HepG2 (cell line): Measurements from ENCODE around the gene GAS1. TPM values are rescaled to one million over a fixed set of nuclear protein-coding genes. Genes with fewer than 3 reads are reported as not detected.
A peak's percentile ranks its signal among the peaks of the same experiment; 100 is the strongest.

Source experiments
- ATAC-seq: fragments of 200-7000 bp; cut with Tn5 transposase; 3 replicates; pipeline ENCODE4 v1.9.1; 2020; ENCODE audit warnings: mild to moderate bottlenecking, moderate library complexity
- Bru-seq: library from RNA; stranded (reverse); fragments of 400-500 nt; gene quantifications from one replicate; lab custom pipeline; 2021; lab: Mats Ljungman, UMichigan
- BruChase-seq, 2 experiments: library from RNA; stranded (reverse); fragments of 400-500 nt; gene quantifications; one replicate each; lab custom pipeline; 2021; lab: Mats Ljungman, UMichigan
- BruUV-seq: library from RNA; stranded (reverse); fragments of 400-500 nt; replicated peaks from 2 replicates; lab custom pipeline; 2021; lab: Mats Ljungman, UMichigan
- CTCF ChIA-PET: fragments of 300-600 bp; formaldehyde crosslinking; extraction: SDS; loops from one replicate; lab custom pipeline; 2021; ENCODE audit warnings: low total read pairs, inconsistent platforms, low intra/inter-chr PET ratio; lab: Yijun Ruan, JAX
- POLR2A ChIA-PET: fragments of 350-600 bp; sonication (Branson Sonifier 250); formaldehyde crosslinking; loops from one replicate; lab custom pipeline; 2020; ENCODE audit warnings: antibody characterized with exemption, inconsistent platforms; lab: Yijun Ruan, JAX
- DNase-seq: peaks from one replicate; pipeline ENCODE4 v3.0.0-alpha.2; 2015; ENCODE audit warnings: low spot score
- FAIRE-seq: peaks from 3 replicates; lab custom pipeline; 2011; peaks lifted over from hg19 to GRCh38; lab: Jason Lieb, UNC
- H2AFZ ChIP-seq: one replicate; pipeline ENCODE4 v1.6.1; 2011; ENCODE audit warnings: low read length, inconsistent platforms
- H3K27ac ChIP-seq: fragments of 300-600 bp; 3 replicates; pipeline ENCODE4 v1.8.0; 2011; ENCODE audit warnings: mixed run types, mild to moderate bottlenecking, mixed read lengths, low read length, inconsistent platforms; ENCODE audit not compliant: insufficient read depth; ENCODE audit errors: extremely low read length
- H3K27me3 ChIP-seq, 2 experiments: fragments of 200-600 bp in 1 of 2; 2 replicates in 1 of 2; 3 replicates in 1 of 2; pipeline versions ENCODE4 v1.6.0 to v1.8.0; 2011; ENCODE audit warnings: low read length in 2 of 2, mild to moderate bottlenecking in 2 of 2, moderate library complexity in 2 of 2, inconsistent platforms in 1 of 2; ENCODE audit not compliant: insufficient read depth in 2 of 2, control insufficient read depth in 1 of 2
- H3K36me3 ChIP-seq, 2 experiments: fragments of 200-600 bp in 1 of 2; replicated peaks in 1 of 2; 2 replicates in 1 of 2; 3 replicates in 1 of 2; pipeline versions ENCODE4 v1.5.1 to v1.8.0; 2011; ENCODE audit warnings: low read length in 2 of 2, inconsistent platforms in 1 of 2; ENCODE audit not compliant: insufficient read depth in 2 of 2, control insufficient read depth in 1 of 2
- H3K4me1 ChIP-seq: 2 replicates; pipeline ENCODE4 v1.5.1; 2012; ENCODE audit warnings: low read length, inconsistent platforms; ENCODE audit not compliant: insufficient read depth
- H3K4me2 ChIP-seq: 2 replicates; pipeline ENCODE4 v1.6.0; 2011; ENCODE audit warnings: low read depth, low read length, inconsistent platforms
- H3K4me3 ChIP-seq, 3 experiments: fragments of 200-600 bp in 1 of 3; sonication (generic), shearing (Covaris generic) in 1 of 3; replicated peaks in 1 of 3; 2 replicates each; pipeline ENCODE4 v1.5.1; 2011 to 2016; ENCODE audit warnings: low read length in 3 of 3, inconsistent platforms in 2 of 3, low read depth in 2 of 3, mild to moderate bottlenecking in 2 of 3, control low read depth in 1 of 3, mixed read lengths in 1 of 3; ENCODE audit not compliant: insufficient read depth in 1 of 3
- H3K79me2 ChIP-seq: one replicate; pipeline ENCODE4 v1.6.1; 2011; ENCODE audit warnings: low read length, inconsistent platforms; ENCODE audit not compliant: insufficient read depth
- H3K9ac ChIP-seq: 2 replicates; pipeline ENCODE4 v1.6.0; 2011; ENCODE audit warnings: mild to moderate bottlenecking, low read depth, low read length, inconsistent platforms; ENCODE audit not compliant: insufficient read depth
- H3K9me3 ChIP-seq: 2 replicates; pipeline ENCODE4 v1.5.1; 2012; ENCODE audit warnings: mild to moderate bottlenecking, low read length
- H4K20me1 ChIP-seq: 2 replicates; pipeline ENCODE4 v1.6.0; 2011; ENCODE audit warnings: inconsistent platforms, mild to moderate bottlenecking, low read length, moderate library complexity; ENCODE audit not compliant: insufficient read depth
- BCL6 ChIP-seq: IDR thresholded peaks from 2 replicates; pipeline ENCODE4 v1.6.1; 2016; ENCODE audit warnings: missing genetic modification reagents, missing compliant biosample characterization
- DDIT3 ChIP-seq: sonication (generic); formaldehyde crosslinking; IDR thresholded peaks from 2 replicates; pipeline ENCODE4 v1.4.0; 2020; ENCODE audit warnings: mild to moderate bottlenecking, missing genetic modification reagents
- FOXK1 ChIP-seq: sonication (generic); formaldehyde crosslinking; IDR thresholded peaks from 2 replicates; pipeline ENCODE4 v1.4.0; 2020; ENCODE audit warnings: low read depth, missing genetic modification reagents, borderline replicate concordance
- GRHL1 ChIP-seq: sonication (generic); formaldehyde crosslinking; conservative IDR thresholded peaks from 2 replicates; pipeline ENCODE4 v1.8.0; 2022; ENCODE audit warnings: missing genetic modification reagents
- HNRNPLL ChIP-seq: fragments of 200-400 bp; formaldehyde crosslinking; IDR thresholded peaks from 2 replicates; pipeline ENCODE4 v1.6.1; 2017; ENCODE audit warnings: mild to moderate bottlenecking, low read depth, low read length; ENCODE audit not compliant: poor library complexity, severe bottlenecking
- KLF13 ChIP-seq: sonication (generic); formaldehyde crosslinking; IDR thresholded peaks from 2 replicates; pipeline ENCODE4 v1.4.0; 2020; ENCODE audit warnings: mild to moderate bottlenecking, missing genetic modification reagents
- RBM39 ChIP-seq: fragments of 200-400 bp; formaldehyde crosslinking; IDR thresholded peaks from one replicate; pipeline ENCODE4 v1.6.1; 2018; ENCODE audit warnings: antibody characterized with exemption, mild to moderate bottlenecking, low read depth, low read length; ENCODE audit not compliant: poor library complexity, severe bottlenecking
- TCF7L2 ChIP-seq: IDR thresholded peaks from 2 replicates; pipeline ENCODE4 v1.6.1; 2011; ENCODE audit warnings: mild to moderate bottlenecking, low read depth, low read length, moderate library complexity
- YY1 ChIP-seq: IDR thresholded peaks from 2 replicates; pipeline ENCODE4 v1.6.1; 2011; ENCODE audit warnings: low read length, low read depth, moderate library complexity, mild to moderate bottlenecking; ENCODE audit not compliant: insufficient read depth, insufficient replicate concordance
- WGBS: methylation state at CpG from one replicate; pipeline ENCODE4 v1.1.6; 2017; ENCODE audit warnings: low lambda C conversion rate; 5-methylcytosine and 5-hydroxymethylcytosine counted together
- in situ Hi-C: cut with HindIII; loops from 2 replicates; pipeline ENCODE4 v1.10.0; 2017; ENCODE audit warnings: low pct_unique_long_range_greater_than_20kb; ENCODE audit not compliant: extremely low pct_ligation_motif_present
- intact Hi-C: fragments of 100-400 bp; cut with micrococcal nuclease; formaldehyde crosslinking; loops from one replicate; pipeline ENCODE4 v1.10.0; 2022; ENCODE audit not compliant: unreplicated experiment
- long read RNA-seq, 2 experiments: library from RNA in 1 of 2; library from polyadenylated mRNA in 1 of 2; stranded (forward) in 1 of 2; unstranded in 1 of 2; transcript quantifications; one replicate each; pipeline ENCODE4 v2.0.0, GENCODE V29; 2019 to 2022
- polyA minus RNA-seq, 3 experiments: library from RNA; depleted of rRNA, polyadenylated mRNA; stranded (reverse); fragments of >200 nt; gene quantifications; 2 replicates each; pipeline ENCODE4 v1.2.3, GENCODE V29; 2011; ENCODE audit warnings: low replicate concordance in 1 of 3
- polyA plus RNA-seq, 8 experiments: library from polyadenylated mRNA; depleted of rRNA in 3 of 8; stranded (reverse) in 7 of 8; unstranded in 1 of 8; fragments of >200 nt; fragmentation: Illumina TruSeq in 4 of 8; extraction: Trizol in 4 of 8; gene quantifications; 2 replicates each; pipeline versions ENCODE4 v1.2.1 to v1.2.3, GENCODE V29; 2011 to 2016; ENCODE audit warnings: low read depth in 4 of 8, missing spikeins in 1 of 8, mixed read lengths in 1 of 8; ENCODE audit not compliant: insufficient read depth in 1 of 8
- total RNA-seq, 5 experiments: library from RNA; depleted of rRNA; stranded (reverse); fragments of >200 nt; fragmentation: Illumina TruSeq; extraction: Trizol; gene quantifications; 2 replicates each; pipeline ENCODE4 v1.2.3, GENCODE V29; 2016; ENCODE audit warnings: low read depth in 1 of 5

Gene GAS1
- not detected in 2 replicates for total RNA-seq (2016; rRNA removed; fragmentation: Illumina TruSeq; extraction: Trizol)
- not detected in 2 replicates for total RNA-seq (2016; cell fraction: cytosol; rRNA removed; fragmentation: Illumina TruSeq; extraction: Trizol; ENCODE audit: low read depth)
- total RNA-seq (2016; cell fraction: insoluble cytoplasmic fraction; rRNA removed; fragmentation: Illumina TruSeq; extraction: Trizol) = not detected in 2 replicates
- total RNA-seq (2016; cell fraction: membrane; rRNA removed; fragmentation: Illumina TruSeq; extraction: Trizol) = not detected in 2 replicates
- not detected in 2 replicates for total RNA-seq (2016; cell fraction: nucleus; rRNA removed; fragmentation: Illumina TruSeq; extraction: Trizol)
- polyA plus RNA-seq (2011; rRNA removed) = not detected in 2 replicates
- not detected in 2 replicates for polyA plus RNA-seq (2011; cell fraction: cytosol; rRNA removed)
- not detected in 2 replicates for polyA plus RNA-seq (2011; cell fraction: nucleus; rRNA removed)
- not detected in 2 replicates for polyA plus RNA-seq (2012)
- polyA plus RNA-seq (2016; cell fraction: cytosol; fragmentation: Illumina TruSeq; extraction: Trizol; ENCODE audit: low read depth) = not detected in 2 replicates
- polyA plus RNA-seq (2016; cell fraction: insoluble cytoplasmic fraction; fragmentation: Illumina TruSeq; extraction: Trizol; ENCODE audit: low read depth) = not detected in 2 replicates
- polyA plus RNA-seq (2016; cell fraction: membrane; fragmentation: Illumina TruSeq; extraction: Trizol; ENCODE audit: low read depth) = not detected in 2 replicates
- not detected in 2 replicates for polyA plus RNA-seq (2016; cell fraction: nucleus; fragmentation: Illumina TruSeq; extraction: Trizol; ENCODE audit: insufficient read depth, low read depth)
- 28.1 TPM in 1 of 2 replicates, not detected in the other for polyA minus RNA-seq (2011; rRNA and poly(A)+ RNA removed; ENCODE audit: low replicate concordance)
- 0.30 and 0.88 TPM in 2 replicates for polyA minus RNA-seq (2011; cell fraction: cytosol; rRNA and poly(A)+ RNA removed)
- polyA minus RNA-seq (2011; cell fraction: nucleus; rRNA and poly(A)+ RNA removed) = 0.13 TPM in 1 of 2 replicates, not detected in the other
- not detected for Bru-seq, nascent RNA
- BruChase-seq, experiment 1, labeled RNA remaining after a 6-hour chase = not detected
- not detected for BruChase-seq, experiment 2, labeled RNA remaining after a 2-hour chase
- long read RNA-seq, experiment 1 = 0 reads
- long read RNA-seq, experiment 2 = 0 reads

DNA sequence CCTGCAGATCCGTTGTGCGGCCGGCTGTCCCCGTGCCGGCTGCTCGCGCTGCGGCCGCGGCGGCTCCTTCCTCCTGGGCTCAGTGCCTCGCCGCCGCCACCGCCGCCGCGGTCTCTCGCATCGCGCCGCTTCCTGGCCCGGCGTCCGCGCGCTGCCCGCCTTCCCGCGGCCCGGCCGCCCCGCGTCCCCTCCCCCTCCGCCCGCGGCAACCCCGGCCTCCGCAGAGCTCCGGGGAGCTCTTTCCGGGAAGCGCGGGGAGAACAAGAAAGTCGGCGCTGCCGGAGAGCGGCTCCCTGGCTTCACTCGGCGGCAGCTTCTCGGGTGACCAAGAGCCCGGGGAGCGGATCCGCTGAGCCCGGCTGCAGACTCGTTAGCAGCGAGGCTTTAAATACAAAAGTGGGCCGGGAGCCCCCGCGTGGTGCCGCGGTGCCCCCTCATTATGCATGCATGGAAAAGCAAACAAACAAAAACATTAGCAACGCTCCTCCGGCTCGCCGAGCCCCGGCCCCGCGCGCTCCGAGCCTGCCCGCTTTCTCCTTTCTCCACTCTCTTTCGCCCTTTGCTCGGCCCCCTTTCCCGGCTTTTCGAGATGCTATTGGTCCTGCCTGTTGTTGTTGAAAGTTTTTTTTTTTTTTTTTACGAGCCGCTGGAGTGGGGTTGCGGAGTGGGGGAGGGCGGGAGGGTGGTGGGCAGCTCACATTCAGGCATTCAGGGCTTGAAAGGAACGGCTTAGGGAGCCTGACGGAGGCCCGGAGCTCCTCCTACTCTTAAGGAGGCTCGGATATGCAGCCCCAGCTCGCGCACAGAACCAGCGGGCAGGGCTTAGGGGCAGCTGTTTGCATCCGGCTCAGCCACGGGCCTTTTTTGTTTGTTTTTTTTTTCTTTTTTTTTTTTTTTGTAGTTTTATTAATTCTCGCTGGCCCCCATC, at the start of gene GAS1:
TSS of gene GAS1 (minus strand) at position 361 of the 928 bp plus-strand sequence. CDS start 727 bp downstream, outside the sequence.
- H4K20me1 ChIP-seq = no peaks in the 10 kb centered on the region; the same call in none of the 2 replicates
- H3K36me3 ChIP-seq = no peaks in the 10 kb centered on the region
- intact Hi-C loops = no loop called here
- POLR2A ChIA-PET = no interaction called here
- FAIRE-seq (no peak), ATAC-seq (peak; percentile 85), DNase-seq (no peak)
- no TSS peak for BruUV-seq
- CTCF ChIA-PET = no interaction called here
- H3K9ac ChIP-seq = no peak within 1 kb of the TSS
- peaks cover 14% of the 10 kb centered on the region for H3K4me1 ChIP-seq
- in situ Hi-C loops = no loop called here
- H3K27ac ChIP-seq = no peak within 1 kb of the TSS
- H3K27me3 ChIP-seq = peaks cover 4 to 54% of the 10 kb centered on the region in 2 experiments
- no peak for TF ChIP-seq YY1
- TF ChIP-seq BCL6 = peak; percentile 23; the same call in 1 of the 2 replicates
- TF ChIP-seq KLF13 (CRISPR knock-in tag) = no peak
- TF ChIP-seq GRHL1 (CRISPR knock-in tag) = no peak
- no peak for TF ChIP-seq TCF7L2
- peak; percentile 46 for TF ChIP-seq RBM39
- no peak for TF ChIP-seq FOXK1
- no peak for TF ChIP-seq DDIT3 (CRISPR knock-in tag)
- peak; percentile 23 for TF ChIP-seq HNRNPLL
- H3K79me2 ChIP-seq = no peaks in the 10 kb centered on the region
- no peak within 1 kb of the TSS for H2AFZ ChIP-seq
- no peaks in the 10 kb centered on the region for H3K9me3 ChIP-seq
- H3K4me3 ChIP-seq = peak within 1 kb of the TSS; percentile 47 to 62 (median 50); a peak in 5 of 6 replicates
- 2% methylated on average over 28 of the region's 89 CpGs for whole genome bisulfite sequencing
- H3K4me2 ChIP-seq = peak within 1 kb of the TSS; percentile 67
